Left ventricle myocardium inferior (tissue), 1 donor: Measurements from ENCODE around the gene ASB10. TPM values are rescaled to one million over a fixed set of nuclear protein-coding genes. Genes with fewer than 3 reads are reported as not detected.

ENCODE experiments used
- DNase-seq: peaks from one replicate; pipeline ENCODE4 v3.0.0-alpha.2; 2020
- H3K27ac ChIP-seq: fragments of 200-600 bp; replicated peaks from 2 replicates; pipeline ENCODE4 v1.8.0; 2021
- H3K27me3 ChIP-seq: fragments of 200-600 bp; 2 replicates; pipeline ENCODE4 v1.8.0; 2021; ENCODE audit warnings: low read depth
- H3K36me3 ChIP-seq: fragments of 200-600 bp; 2 replicates; pipeline ENCODE4 v1.8.0; 2021
- H3K4me1 ChIP-seq: fragments of 200-600 bp; 2 replicates; pipeline ENCODE4 v1.8.0; 2021
- H3K4me3 ChIP-seq: fragments of 200-600 bp; 2 replicates; pipeline ENCODE4 v1.8.0; 2021; ENCODE audit warnings: mild to moderate bottlenecking, moderate library complexity
- H3K9me3 ChIP-seq: fragments of 200-600 bp; replicated peaks from 2 replicates; pipeline ENCODE4 v1.8.0; 2021
- CTCF ChIP-seq: fragments of 200-600 bp; IDR thresholded peaks from 2 replicates; pipeline ENCODE4 v1.8.0; 2021; ENCODE audit warnings: antibody characterized with exemption, mild to moderate bottlenecking, borderline replicate concordance
- intact Hi-C: fragments of 100-400 bp; cut with micrococcal nuclease; formaldehyde crosslinking; loops from one replicate; pipeline ENCODE4 v1.11.0; 2022
- total RNA-seq: library from RNA; stranded (reverse); fragmentation: NEBNext Ultra II Directional; extraction: Animal tissue kit (Norgen Biotek cat#: 25700); gene quantifications from one replicate; pipeline ENCODE4 v1.2.1, GENCODE V29; 2021
- donor health status: DM: no; HTN: yes; CAD: no; lungs with severe emphysema.

Gene ASB10
- total RNA-seq, 1 donor from 2014 or later = 35.4 TPM

GRCh38 chr7:151209588-151209987 is 22.5 kb upstream of the ASB10 start:
- no peaks in the 10 kb centered on the region for H3K9me3 ChIP-seq
- DNase-seq = no peak
- intact Hi-C loops = no loop called here
- H3K27me3 ChIP-seq = peaks cover 9% of the 10 kb centered on the region
- no peak overlapping the region for H3K27ac ChIP-seq
- no peaks in the 10 kb centered on the region for H3K4me1 ChIP-seq
- H3K36me3 ChIP-seq = peaks cover 15% of the 10 kb centered on the region
- TF ChIP-seq CTCF = no peak
- H3K4me3 ChIP-seq = no peak overlapping the region

GRCh38 chr7:151208253-151208862 is 21.3 kb upstream of the ASB10 start:
- no peak for DNase-seq
- intact Hi-C loops = no loop called here

GRCh38 chr7:151207804-151208203 is 20.8 kb upstream of the ASB10 start:
- DNase-seq = no peak
- Histone ChIP-seq H3K4me1 (no peaks in the 10 kb centered on the region), H3K36me3 (no peaks in the 10 kb centered on the region), H3K9me3 (no peaks in the 10 kb centered on the region), H3K4me3 (no peak overlapping the region), H3K27me3 (peaks cover 27% of the 10 kb centered on the region), H3K27ac (no peak overlapping the region)
- intact Hi-C loops = no loop called here
- no peak for TF ChIP-seq CTCF

More at GRCh38 chr7:151208253-151208862, 21.3 kb upstream of the ASB10 start:
- TF ChIP-seq CTCF = no peak
- Histone ChIP-seq H3K4me1 (no peaks in the 10 kb centered on the region), H3K36me3 (peaks cover 3% of the 10 kb centered on the region), H3K4me3 (no peak overlapping the region), H3K27ac (no peak overlapping the region), H3K27me3 (peaks cover 22% of the 10 kb centered on the region), H3K9me3 (no peaks in the 10 kb centered on the region)

- Histone ChIP-seq H3K36me3 (no peaks in the 10 kb centered on the region), H3K27ac (no peak overlapping the region), H3K9me3 (no peaks in the 10 kb centered on the region), H3K27me3 (peaks cover 32% of the 10 kb centered on the region), H3K4me1 (no peaks in the 10 kb centered on the region), H3K4me3 (no peak overlapping the region)
- intact Hi-C loops = no loop called here
- no peak for TF ChIP-seq CTCF
- DNase-seq = no peak
Measured at GRCh38 chr7:151207315-151207714, 20.3 kb upstream of the ASB10 start.

- H3K4me1 ChIP-seq = no peaks in the 10 kb centered on the region
- H3K27ac ChIP-seq = no peak overlapping the region
- no peaks in the 10 kb centered on the region for H3K9me3 ChIP-seq
- no peak for TF ChIP-seq CTCF
- H3K27me3 ChIP-seq = peaks cover 33% of the 10 kb centered on the region
- H3K4me3 ChIP-seq = no peak overlapping the region
- intact Hi-C loops = no loop called here
- no peaks in the 10 kb centered on the region for H3K36me3 ChIP-seq
- no peak for DNase-seq
Measured at GRCh38 chr7:151206914-151207313, 19.9 kb upstream of the ASB10 start.
